Activated B cell treated with CpG ODN at 0.5 μM for 24 hours (primary cell): Measurements from ENCODE around the gene ANTXR2. TPM values are rescaled to one million over a fixed set of nuclear protein-coding genes. Genes with fewer than 3 reads are reported as not detected.

Experiments used
- ATAC-seq: fragments of 200-7000 bp; cut with Tn5 transposase; one replicate; pipeline ENCODE4 v1.10.0; 2021; ENCODE audit warnings: low read depth, mild to moderate bottlenecking, moderate library complexity
- CTCF ChIA-PET: fragments of 350-600 bp; sonication (Branson Sonifier 250); formaldehyde crosslinking; loops from one replicate; lab custom pipeline; 2021; ENCODE audit warnings: antibody characterized with exemption; lab: Charles Lee
- POLR2A ChIA-PET: fragments of 350-600 bp; sonication (Branson Sonifier 250); formaldehyde crosslinking; loops from one replicate; lab custom pipeline; 2021; ENCODE audit warnings: antibody characterized with exemption; lab: Charles Lee
- DNase-seq: peaks from one replicate; pipeline ENCODE4 v3.0.0; 2022
- H3K27ac Mint-ChIP-seq: one replicate; pipeline ENCODE4 v1.8.0; 2020; ENCODE audit warnings: mixed read lengths
- H3K27me3 Mint-ChIP-seq: one replicate; pipeline ENCODE4 v1.8.0; 2021; ENCODE audit warnings: mixed read lengths
- H3K36me3 Mint-ChIP-seq: one replicate; pipeline ENCODE4 v1.8.0; 2021; ENCODE audit warnings: low read depth, mixed read lengths
- H3K4me1 Mint-ChIP-seq: one replicate; pipeline ENCODE4 v1.8.0; 2021; ENCODE audit warnings: mixed read lengths
- H3K4me3 Mint-ChIP-seq: one replicate; pipeline ENCODE4 v1.8.0; 2020; ENCODE audit warnings: mild to moderate bottlenecking, mixed read lengths
- H3K9me3 Mint-ChIP-seq: one replicate; pipeline ENCODE4 v1.8.0; 2020; ENCODE audit warnings: mixed read lengths
- CTCF ChIP-seq: fragments of 200-600 bp; IDR thresholded peaks from one replicate; pipeline ENCODE4 v1.8.0; 2022; ENCODE audit warnings: antibody characterized with exemption, mild to moderate bottlenecking
- intact Hi-C: fragments of 100-400 bp; cut with micrococcal nuclease; formaldehyde crosslinking; loops from one replicate; pipeline ENCODE4 v1.15.1; 2024
- total RNA-seq: library from RNA; stranded (reverse); gene quantifications from 2 replicates; pipeline ENCODE4 v1.2.3, GENCODE V29; 2022

The ANTXR2 gene
- total RNA-seq, 1 donor from 2014 or later, result 19.6 TPM

- ATAC-seq (no peak), DNase-seq (no peak)
- Mint-ChIP-seq H3K4me1 (no peaks in the 10 kb centered on the region), H3K4me3 (no peak overlapping the region), H3K27ac (no peak overlapping the region), H3K27me3 (peaks cover 1% of the 10 kb centered on the region), H3K9me3 (no peaks in the 10 kb centered on the region), H3K36me3 (no peaks in the 10 kb centered on the region)
- intact Hi-C loops, result no loop called here
- POLR2A ChIA-PET, result no interaction called here
- CTCF ChIA-PET, result no interaction called here
- no peak for TF ChIP-seq CTCF
These were observed 203.3 kb downstream of the ANTXR2 start for GRCh38 chr4:79869597-79870237.

GRCh38 chr4:79865201-79865597, 207.8 kb downstream of the ANTXR2 start:
- ATAC-seq (no peak), DNase-seq (no peak)
- no peaks in the 10 kb centered on the region for H3K9me3 Mint-ChIP-seq
- POLR2A ChIA-PET, result no interaction called here
- H3K4me3 Mint-ChIP-seq, result no peak overlapping the region
- intact Hi-C loops, result no loop called here
- CTCF ChIA-PET, result interaction anchor here (0.7 kb wide), 1 partner anchor 1568 kb away, joined by 3 read pairs; no protein-coding TSS in a partner anchor
- no peak for TF ChIP-seq CTCF
- H3K27me3 Mint-ChIP-seq, result peaks cover 1% of the 10 kb centered on the region
- H3K27ac Mint-ChIP-seq, result no peak overlapping the region
- H3K4me1 Mint-ChIP-seq, result no peaks in the 10 kb centered on the region
- no peaks in the 10 kb centered on the region for H3K36me3 Mint-ChIP-seq

GRCh38 chr4:79864500-79865200, 208.4 kb downstream of the ANTXR2 start:
- Mint-ChIP-seq H3K27ac (no peak overlapping the region), H3K4me1 (no peaks in the 10 kb centered on the region), H3K36me3 (no peaks in the 10 kb centered on the region), H3K9me3 (no peaks in the 10 kb centered on the region), H3K4me3 (no peak overlapping the region), H3K27me3 (peaks cover 1% of the 10 kb centered on the region)
- intact Hi-C loops, result no loop called here
- TF ChIP-seq CTCF, result no peak
- no peak for DNase-seq
- POLR2A ChIA-PET, result no interaction called here
- ATAC-seq, result no peak
- CTCF ChIA-PET, result interaction anchor here (0.7 kb wide), 1 partner anchor 1567 kb away, joined by 3 read pairs; no protein-coding TSS in a partner anchor

GRCh38 chr4:79863333-79863732, 209.7 kb downstream of the ANTXR2 start:
- no peak overlapping the region for H3K27ac Mint-ChIP-seq
- H3K9me3 Mint-ChIP-seq, result no peaks in the 10 kb centered on the region
- DNase-seq (no peak), ATAC-seq (no peak)
- no peaks in the 10 kb centered on the region for H3K27me3 Mint-ChIP-seq
- ChIA-PET CTCF (no interaction called here), POLR2A (no interaction called here)
- H3K4me3 Mint-ChIP-seq, result no peak overlapping the region
- no peak for TF ChIP-seq CTCF
- intact Hi-C loops, result no loop called here
- H3K4me1 Mint-ChIP-seq, result no peaks in the 10 kb centered on the region
- H3K36me3 Mint-ChIP-seq, result no peaks in the 10 kb centered on the region

- intact Hi-C loops, result no loop called here
- Mint-ChIP-seq H3K4me1 (no peaks in the 10 kb centered on the region), H3K27me3 (no peaks in the 10 kb centered on the region), H3K36me3 (no peaks in the 10 kb centered on the region), H3K4me3 (no peak overlapping the region), H3K27ac (no peak overlapping the region), H3K9me3 (no peaks in the 10 kb centered on the region)
- DNase-seq, result no peak
- TF ChIP-seq CTCF, result no peak
- ChIA-PET CTCF (no interaction called here), POLR2A (no interaction called here)
- no peak for ATAC-seq
These were observed 210.2 kb downstream of the ANTXR2 start for GRCh38 chr4:79862821-79863220.
